ENCODE results near the gene DMAP1. TPM values are rescaled to one million over a fixed set of nuclear protein-coding genes. Genes with fewer than 3 reads are reported as not detected.
"Not testable (repeated sequence)": the region's sequence is repeated elsewhere in the genome, so short reads cannot be mapped to it uniquely, and the experiment has no call there.

Gene DMAP1
- total RNA-seq, 1 experiment from 2014 or later = 27.8 TPM

DNA sequence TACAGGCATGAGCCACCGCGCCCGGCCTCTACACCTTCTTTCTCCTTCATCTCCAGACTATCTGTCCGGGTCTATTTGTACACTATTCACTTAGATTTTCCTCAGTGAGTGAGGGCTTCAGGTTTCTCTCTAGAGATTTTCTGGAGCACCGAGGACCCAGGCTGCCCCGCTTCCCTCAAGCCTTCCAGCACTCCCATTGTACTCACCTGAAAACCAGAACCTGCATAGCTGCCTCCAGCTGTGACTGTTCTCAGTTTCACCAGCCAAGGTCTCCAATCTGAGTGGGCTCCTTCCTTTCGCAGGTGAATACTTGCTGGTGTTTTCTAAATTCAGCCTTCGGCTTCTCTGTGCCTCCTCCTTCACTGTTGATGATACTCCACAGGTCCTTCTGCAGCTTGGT, 12.9 kb upstream of the DMAP1 start (continued):
- TF ChIP-seq, protein P1, sequence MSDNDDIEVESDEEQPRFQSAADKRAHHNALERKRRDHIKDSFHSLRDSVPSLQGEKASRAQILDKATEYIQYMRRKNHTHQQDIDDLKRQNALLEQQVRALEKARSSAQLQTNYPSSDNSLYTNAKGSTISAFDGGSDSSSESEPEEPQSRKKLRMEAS (IDR thresholded peaks at IDR 0.05) = no peak

DNA sequence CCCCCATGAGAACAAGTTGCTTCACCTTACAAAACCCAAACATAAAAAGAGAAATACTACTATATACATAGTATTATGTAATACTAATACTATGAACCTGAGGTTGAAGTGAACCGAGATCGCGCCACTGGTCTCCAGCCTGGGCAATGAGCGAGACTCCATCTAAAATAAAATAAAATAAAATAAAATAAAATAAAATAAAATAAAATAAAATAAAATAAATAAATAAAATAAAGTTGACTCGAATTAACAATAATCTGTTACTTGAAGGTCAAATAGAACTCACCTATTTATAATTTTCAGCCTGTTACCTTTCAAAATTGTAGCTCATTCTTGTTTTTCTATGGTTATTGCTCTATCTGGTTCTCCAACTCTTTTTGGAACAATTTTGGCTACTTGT, 6.7 kb upstream of the DMAP1 start:
- H3K27me3 ChIP-seq (ENCODE audit: insufficient read depth, low read length); H3K79me2 ChIP-seq (ENCODE audit: insufficient read depth, low read length); RAD21 ChIA-PET (ENCODE audit: low non-redundant PET in 1 of 2, low total read pairs in 2 of 2, uncharacterized antibody in 2 of 2, unreplicated experiment in 2 of 2); H3K27ac ChIP-seq (ENCODE audit: low read depth, low read length); ATAC-seq; CTCF ChIA-PET; H3K9me3 ChIP-seq (ENCODE audit: control insufficient read depth in 1 of 2, insufficient read depth in 1 of 2, low read depth in 1 of 2, low read length in 2 of 2); H3K4me3 ChIP-seq (replicated peaks in 1 of 2; ENCODE audit: low read depth in 1 of 2, low read length in 2 of 2); DNase-seq (ENCODE audit: low read depth, low spot score); H3K4me2 ChIP-seq (ENCODE audit: low read length); POLR2A ChIA-PET; BruUV-seq (replicated peaks); intact Hi-C loops (cut with micrococcal nuclease); H3K9me2 ChIP-seq (ENCODE audit: insufficient read depth); H3K4me1 ChIP-seq (ENCODE audit: control insufficient read depth in 1 of 2, insufficient read depth in 2 of 2, low read length in 2 of 2); H4K20me1 ChIP-seq (ENCODE audit: insufficient read depth); H2AFZ ChIP-seq (ENCODE audit: low read depth, low read length, poor library complexity, severe bottlenecking); H3K36me3 ChIP-seq (ENCODE audit: control insufficient read depth in 1 of 2, insufficient read depth in 2 of 2, low read length in 2 of 2); H3K9ac ChIP-seq (ENCODE audit: low read length): not testable (repeated sequence)

DNA sequence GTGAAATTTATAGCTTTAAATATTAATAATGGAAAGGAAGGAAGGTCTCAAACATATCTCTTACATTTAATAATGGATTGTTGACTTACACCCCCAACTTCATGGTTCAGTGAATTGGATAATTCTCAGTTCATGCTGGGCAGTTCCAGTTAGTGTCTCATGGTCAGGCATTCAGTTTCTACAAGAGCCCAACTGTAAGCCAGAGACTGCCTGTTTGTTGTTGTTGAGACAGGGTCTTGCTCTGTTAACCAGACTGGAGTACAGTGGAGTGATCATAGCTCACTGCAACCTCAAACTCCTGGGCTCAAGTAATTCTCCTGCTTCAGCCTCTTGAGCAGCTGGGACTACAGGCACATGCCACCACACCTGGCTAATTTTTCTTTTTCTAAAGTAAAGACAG, 5.0 kb upstream of the DMAP1 start:
- H3K9me3 ChIP-seq (ENCODE audit: control insufficient read depth in 1 of 2, insufficient read depth in 1 of 2, low read depth in 1 of 2, low read length in 2 of 2) = no peaks in the 10 kb centered on the region
- no peaks in the 10 kb centered on the region for H3K27me3 ChIP-seq (ENCODE audit: insufficient read depth, low read length)
- peaks cover 3 to 9% of the 10 kb centered on the region in 2 experiments; a peak in 2 of 4 replicates for H3K4me1 ChIP-seq (ENCODE audit: control insufficient read depth in 1 of 2, insufficient read depth in 2 of 2, low read length in 2 of 2)
- H4K20me1 ChIP-seq (ENCODE audit: insufficient read depth) = no peaks in the 10 kb centered on the region
- BruUV-seq (replicated peaks) = no TSS peak
- H3K36me3 ChIP-seq (ENCODE audit: control insufficient read depth in 1 of 2, insufficient read depth in 2 of 2, low read length in 2 of 2) = no peaks in the 10 kb centered on the region
- H3K9me2 ChIP-seq (ENCODE audit: insufficient read depth) = no peaks in the 10 kb centered on the region
- ChIA-PET RAD21 (ENCODE audit: low non-redundant PET in 1 of 2, low total read pairs in 2 of 2, uncharacterized antibody in 2 of 2, unreplicated experiment in 2 of 2) (no interaction called here), POLR2A (no interaction called here), CTCF (interaction anchor here (1.2 kb wide), 1 partner anchor 116 kb away, joined by 3 read pairs; no protein-coding TSS in a partner anchor)
- no peak overlapping the region for H2AFZ ChIP-seq (ENCODE audit: low read depth, low read length, poor library complexity, severe bottlenecking)
- no peak overlapping the region for H3K4me3 ChIP-seq (replicated peaks in 1 of 2; ENCODE audit: low read depth in 1 of 2, low read length in 2 of 2)
- DNase-seq (ENCODE audit: low read depth, low spot score) (no peak), ATAC-seq (no peak)
- no peak overlapping the region for H3K4me2 ChIP-seq (ENCODE audit: low read length)
- TF ChIP-seq, protein P2, sequence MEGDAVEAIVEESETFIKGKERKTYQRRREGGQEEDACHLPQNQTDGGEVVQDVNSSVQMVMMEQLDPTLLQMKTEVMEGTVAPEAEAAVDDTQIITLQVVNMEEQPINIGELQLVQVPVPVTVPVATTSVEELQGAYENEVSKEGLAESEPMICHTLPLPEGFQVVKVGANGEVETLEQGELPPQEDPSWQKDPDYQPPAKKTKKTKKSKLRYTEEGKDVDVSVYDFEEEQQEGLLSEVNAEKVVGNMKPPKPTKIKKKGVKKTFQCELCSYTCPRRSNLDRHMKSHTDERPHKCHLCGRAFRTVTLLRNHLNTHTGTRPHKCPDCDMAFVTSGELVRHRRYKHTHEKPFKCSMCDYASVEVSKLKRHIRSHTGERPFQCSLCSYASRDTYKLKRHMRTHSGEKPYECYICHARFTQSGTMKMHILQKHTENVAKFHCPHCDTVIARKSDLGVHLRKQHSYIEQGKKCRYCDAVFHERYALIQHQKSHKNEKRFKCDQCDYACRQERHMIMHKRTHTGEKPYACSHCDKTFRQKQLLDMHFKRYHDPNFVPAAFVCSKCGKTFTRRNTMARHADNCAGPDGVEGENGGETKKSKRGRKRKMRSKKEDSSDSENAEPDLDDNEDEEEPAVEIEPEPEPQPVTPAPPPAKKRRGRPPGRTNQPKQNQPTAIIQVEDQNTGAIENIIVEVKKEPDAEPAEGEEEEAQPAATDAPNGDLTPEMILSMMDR (IDR thresholded peaks at IDR 0.05 in 2 of 3, conservative IDR thresholded peaks at IDR 0.05 in 1 of 3; ENCODE audit: borderline replicate concordance in 1 of 3, insufficient read depth in 1 of 3, low read depth in 2 of 3, low read length in 2 of 3) = no peak
- TF ChIP-seq TCF7L2 (IDR thresholded peaks at IDR 0.05; ENCODE audit: borderline replicate concordance, extremely low read depth, insufficient read depth, insufficient read length) (no peak), FOSL1 (IDR thresholded peaks at IDR 0.05; ENCODE audit: low read depth) (no peak), EZH2 (IDR thresholded peaks at IDR 0.05) (no peak), EZH2phosphoT487 (IDR thresholded peaks at IDR 0.05; ENCODE audit: borderline replicate concordance) (no peak)
- no peaks in the 10 kb centered on the region for H3K79me2 ChIP-seq (ENCODE audit: insufficient read depth, low read length)
- no peak overlapping the region for H3K27ac ChIP-seq (ENCODE audit: low read depth, low read length)
- no peak overlapping the region for H3K9ac ChIP-seq (ENCODE audit: low read length)
- intact Hi-C loops (cut with micrococcal nuclease) = no loop called here

All from HCT116 (cell line).